ENCODE measurements around the gene TRMT112. TPM values are rescaled to one million over a fixed set of nuclear protein-coding genes. Genes with fewer than 3 reads are reported as not detected.

TRMT112 gene
- total RNA-seq, 6 donors from 2014 or later, result 110 to 215 (median 170) TPM

DNA sequence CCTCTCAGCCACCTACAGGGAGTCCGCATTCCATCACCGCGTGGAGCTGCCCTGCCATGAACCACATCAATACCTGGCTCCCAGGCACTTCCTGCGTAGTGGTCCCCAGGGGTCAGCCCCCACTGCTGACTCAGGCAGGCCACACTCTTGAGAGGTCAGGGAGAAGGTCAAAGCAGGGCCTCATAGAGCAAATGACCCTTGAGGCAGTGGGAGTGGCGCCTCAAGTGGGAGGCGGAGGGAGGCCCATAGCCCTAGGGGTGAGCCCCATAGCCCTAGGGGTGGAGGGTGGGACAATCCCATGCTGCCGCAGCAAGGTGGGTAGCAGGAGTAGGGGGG, 5.5 kb upstream of the TRMT112 start:
- Histone ChIP-seq H3K27me3 (no peaks in the 10 kb centered on the region), H3K9me3 (no peaks in the 10 kb centered on the region), H3K36me3 (peaks cover 0 to 13% (median 10%) of the 10 kb centered on the region in 4 donors), H3K4me1 (peaks cover 18 to 47% (median 32%) of the 10 kb centered on the region in 4 donors), H3K27ac (peak overlapping the region in 3 of 4 donors; percentile 69 to 97 (median 90)), H3K4me3 (no peak overlapping the region)
- ATAC-seq (ENCODE audit: low FRiP score in 2 of 2) (no peak), DNase-seq (no peak)
- TF ChIP-seq POLR2AphosphoS5 (IDR thresholded peaks at IDR 0.05) (no peak), EP300 (IDR thresholded peaks at IDR 0.05) (no peak), POLR2A (IDR thresholded peaks at IDR 0.05) (no peak)
- WGBS, 2 donors, result 71 to 75% methylated on average over 5 to 7 of the region's 7 CpGs

DNA sequence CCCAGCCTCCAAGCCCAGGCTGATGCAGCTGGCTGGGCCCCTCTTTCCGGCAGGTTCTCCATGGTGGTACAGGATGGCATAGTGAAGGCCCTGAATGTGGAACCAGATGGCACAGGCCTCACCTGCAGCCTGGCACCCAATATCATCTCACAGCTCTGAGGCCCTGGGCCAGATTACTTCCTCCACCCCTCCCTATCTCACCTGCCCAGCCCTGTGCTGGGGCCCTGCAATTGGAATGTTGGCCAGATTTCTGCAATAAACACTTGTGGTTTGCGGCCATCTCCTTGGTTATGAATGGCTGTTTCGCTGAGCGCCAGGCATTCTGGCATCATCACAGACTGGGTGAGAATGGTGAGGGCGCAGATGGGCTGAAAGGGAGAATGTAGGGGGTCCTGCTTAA, 4.2 kb upstream of the TRMT112 start:
- H3K27ac ChIP-seq, result peak overlapping the region; percentile 90 to 98 (median 94)
- H3K9me3 ChIP-seq, result no peaks in the 10 kb centered on the region
- 75 to 76% methylated on average over 5 of the region's 5 CpGs for WGBS, 2 donors
- peaks cover 0 to 13% (median 10%) of the 10 kb centered on the region in 4 donors for H3K36me3 ChIP-seq
- ATAC-seq (ENCODE audit: low FRiP score in 2 of 2), result peak in 1 of 2 donors; percentile 64
- peak in 1 of 2 donors; percentile 82 for DNase-seq
- peaks cover 18 to 53% (median 37%) of the 10 kb centered on the region in 4 donors for H3K4me1 ChIP-seq
- peak in 1 of 4 donors; percentile 15 for TF ChIP-seq EP300 (IDR thresholded peaks at IDR 0.05)
- TF ChIP-seq, protein P1, sequence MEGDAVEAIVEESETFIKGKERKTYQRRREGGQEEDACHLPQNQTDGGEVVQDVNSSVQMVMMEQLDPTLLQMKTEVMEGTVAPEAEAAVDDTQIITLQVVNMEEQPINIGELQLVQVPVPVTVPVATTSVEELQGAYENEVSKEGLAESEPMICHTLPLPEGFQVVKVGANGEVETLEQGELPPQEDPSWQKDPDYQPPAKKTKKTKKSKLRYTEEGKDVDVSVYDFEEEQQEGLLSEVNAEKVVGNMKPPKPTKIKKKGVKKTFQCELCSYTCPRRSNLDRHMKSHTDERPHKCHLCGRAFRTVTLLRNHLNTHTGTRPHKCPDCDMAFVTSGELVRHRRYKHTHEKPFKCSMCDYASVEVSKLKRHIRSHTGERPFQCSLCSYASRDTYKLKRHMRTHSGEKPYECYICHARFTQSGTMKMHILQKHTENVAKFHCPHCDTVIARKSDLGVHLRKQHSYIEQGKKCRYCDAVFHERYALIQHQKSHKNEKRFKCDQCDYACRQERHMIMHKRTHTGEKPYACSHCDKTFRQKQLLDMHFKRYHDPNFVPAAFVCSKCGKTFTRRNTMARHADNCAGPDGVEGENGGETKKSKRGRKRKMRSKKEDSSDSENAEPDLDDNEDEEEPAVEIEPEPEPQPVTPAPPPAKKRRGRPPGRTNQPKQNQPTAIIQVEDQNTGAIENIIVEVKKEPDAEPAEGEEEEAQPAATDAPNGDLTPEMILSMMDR (IDR thresholded peaks at IDR 0.05), result no peak
- TF ChIP-seq POLR2A (IDR thresholded peaks at IDR 0.05), result peak in 1 of 4 donors; percentile 65
- TF ChIP-seq POLR2AphosphoS5 (IDR thresholded peaks at IDR 0.05), result peak; percentile 27 to 29
- no peak overlapping the region for H3K4me3 ChIP-seq
- H3K27me3 ChIP-seq, result no peaks in the 10 kb centered on the region

DNA sequence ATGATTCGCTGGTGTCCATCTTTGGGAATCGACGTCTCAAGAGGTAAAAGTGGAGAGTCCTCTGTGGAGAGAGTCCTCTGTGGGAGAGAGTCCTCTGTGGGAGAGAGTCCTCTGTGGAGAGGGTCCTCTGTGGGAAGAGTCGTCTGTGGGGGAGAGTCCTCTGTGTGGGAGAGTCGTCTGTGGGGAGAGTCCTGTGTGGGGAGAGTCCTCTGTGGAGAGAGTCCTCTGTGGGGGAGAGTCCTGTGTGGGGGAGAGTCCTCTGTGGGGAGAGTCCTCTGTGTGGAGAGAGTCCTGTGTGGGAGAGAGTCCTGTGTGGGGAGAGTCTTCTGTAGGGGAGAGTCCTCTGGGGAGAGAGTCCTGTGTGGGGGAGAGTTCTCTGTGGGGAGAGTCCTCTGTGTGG, 3.7 kb upstream of the TRMT112 start:
- TF ChIP-seq, protein P1 (IDR thresholded peaks at IDR 0.05), result no peak
- TF ChIP-seq POLR2A (IDR thresholded peaks at IDR 0.05) (no peak), POLR2AphosphoS5 (IDR thresholded peaks at IDR 0.05) (no peak), EP300 (IDR thresholded peaks at IDR 0.05) (no peak)

DNA sequence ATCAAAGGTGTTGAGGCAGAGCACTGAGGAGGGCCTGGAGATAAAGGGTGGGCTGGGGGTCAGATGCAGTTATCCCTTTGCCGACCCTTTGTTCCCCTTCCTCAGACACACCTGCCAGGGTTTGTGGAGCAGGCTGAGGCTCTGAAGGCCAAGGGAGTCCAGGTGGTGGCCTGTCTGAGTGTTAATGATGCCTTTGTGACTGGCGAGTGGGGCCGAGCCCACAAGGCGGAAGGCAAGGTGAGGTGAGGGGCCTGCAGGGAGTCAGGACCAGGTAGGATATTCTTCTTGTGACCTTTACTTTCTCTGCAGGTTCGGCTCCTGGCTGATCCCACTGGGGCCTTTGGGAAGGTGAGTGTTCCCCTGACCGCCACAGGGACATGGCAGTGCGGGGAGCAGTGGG, 3.2 kb upstream of the TRMT112 start:
- TF ChIP-seq, protein P1 (IDR thresholded peaks at IDR 0.05), result no peak
- no peak for TF ChIP-seq POLR2A (IDR thresholded peaks at IDR 0.05)
- no peak for TF ChIP-seq POLR2AphosphoS5 (IDR thresholded peaks at IDR 0.05)
- TF ChIP-seq EP300 (IDR thresholded peaks at IDR 0.05), result no peak
- H3K27ac ChIP-seq, result peak overlapping the region; percentile 90 to 98 (median 94)
- no peak for DNase-seq
- peaks cover 0 to 22% (median 15%) of the 10 kb centered on the region in 4 donors for H3K36me3 ChIP-seq
- no peaks in the 10 kb centered on the region for H3K27me3 ChIP-seq
- no peak overlapping the region for H3K4me3 ChIP-seq
- WGBS, 2 donors, result 94 to 96% methylated on average over 7 of the region's 7 CpGs
- ATAC-seq (ENCODE audit: low FRiP score in 2 of 2), result no peak
- H3K9me3 ChIP-seq, result no peaks in the 10 kb centered on the region
- H3K4me1 ChIP-seq, result peaks cover 23 to 60% (median 42%) of the 10 kb centered on the region in 4 donors

More for the DNA sequence above, 3.7 kb upstream of the TRMT112 start:
- no peaks in the 10 kb centered on the region for H3K9me3 ChIP-seq
- peaks cover 0 to 17% (median 12%) of the 10 kb centered on the region in 4 donors for H3K36me3 ChIP-seq
- ATAC-seq (ENCODE audit: low FRiP score in 2 of 2) (no peak), DNase-seq (no peak)
- H3K4me1 ChIP-seq, result peaks cover 23 to 58% (median 41%) of the 10 kb centered on the region in 4 donors
- no peaks in the 10 kb centered on the region for H3K27me3 ChIP-seq
- WGBS, 2 donors, result 72 to 75% methylated on average over 5 of the region's 5 CpGs
- H3K27ac ChIP-seq, result peak overlapping the region; percentile 90 to 98 (median 94)
- no peak overlapping the region for H3K4me3 ChIP-seq

DNA sequence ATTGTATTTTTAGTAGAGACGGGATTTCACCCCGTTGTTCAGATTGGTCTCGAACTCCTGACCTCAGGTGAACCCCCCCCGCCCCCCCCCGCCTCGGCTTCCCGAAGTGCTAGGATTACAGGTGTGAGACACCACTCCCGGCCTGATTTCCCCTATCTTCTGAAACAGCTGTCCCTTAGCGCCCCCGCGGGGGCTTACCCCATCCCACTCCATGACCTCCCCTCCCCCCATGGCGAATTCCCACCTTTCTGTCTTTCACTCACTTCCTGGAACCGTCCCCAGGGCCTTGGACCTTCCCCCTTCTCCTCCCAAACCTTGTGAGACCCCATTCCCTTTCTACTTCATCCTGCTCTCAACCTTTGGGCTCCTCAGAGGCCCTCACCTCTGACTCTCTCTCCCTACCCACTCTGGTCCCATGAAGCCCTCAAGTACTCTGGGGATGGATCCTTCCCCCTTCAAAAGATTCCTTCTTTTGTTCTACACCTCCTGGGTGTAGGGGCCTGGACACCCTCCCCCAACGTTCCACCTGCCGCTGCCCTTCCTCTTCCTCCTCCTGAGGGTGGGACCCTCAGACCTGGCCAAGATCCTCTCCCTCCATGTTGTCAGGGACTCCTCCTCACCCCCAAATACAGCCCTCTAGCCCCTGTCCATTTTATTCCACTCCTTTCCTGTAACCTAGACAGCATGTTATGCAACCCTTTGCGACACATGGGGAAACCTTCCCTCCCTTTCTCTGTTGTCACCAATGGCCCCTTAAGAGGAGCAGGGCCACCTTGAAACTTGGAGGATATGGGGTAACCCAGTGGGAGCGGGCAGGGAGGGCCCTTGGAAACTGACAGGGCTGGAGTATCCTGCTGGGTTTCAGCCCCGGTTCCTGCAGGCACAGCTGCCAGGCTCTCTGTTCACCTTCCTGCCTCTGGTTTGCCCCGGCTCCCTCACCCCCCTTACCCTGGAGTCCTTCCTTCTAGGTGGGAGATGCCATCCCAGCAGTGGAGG, 1.7 kb upstream of the TRMT112 start:
- 11 to 18% methylated on average over 13 to 14 of the region's 19 CpGs for WGBS, 2 donors
- peak; percentile 12 to 39 for TF ChIP-seq POLR2AphosphoS5 (IDR thresholded peaks at IDR 0.05)
- TF ChIP-seq POLR2A (IDR thresholded peaks at IDR 0.05), result peak in 1 of 4 donors; percentile 37
- peak in 1 of 4 donors; percentile 20 for TF ChIP-seq EP300 (IDR thresholded peaks at IDR 0.05)
- TF ChIP-seq, protein P1 (IDR thresholded peaks at IDR 0.05), result no peak
- ATAC-seq (ENCODE audit: low FRiP score in 2 of 2) (no peak), DNase-seq (peak in 1 of 2 donors; percentile 70)
- Histone ChIP-seq H3K27me3 (no peaks in the 10 kb centered on the region), H3K9me3 (no peaks in the 10 kb centered on the region), H3K27ac (peak overlapping the region; percentile 90 to 98 (median 94)), H3K36me3 (peaks cover 7 to 37% (median 30%) of the 10 kb centered on the region in 4 donors), H3K4me1 (peaks cover 23 to 60% (median 42%) of the 10 kb centered on the region in 4 donors), H3K4me3 (peak overlapping the region; percentile 24 to 91 (median 69))

All from upper lobe of left lung (tissue), 6 donors.